GM12878 (cell line): ENCODE measurements around the gene PLPP3. TPM values are rescaled to one million over a fixed set of nuclear protein-coding genes. Genes with fewer than 3 reads are reported as not detected.
A peak's percentile ranks its signal among the peaks of the same experiment; 100 is the strongest.

ENCODE experiments used
- ATAC-seq: fragments of 200-7000 bp; cut with Tn5 transposase; 3 replicates; pipeline ENCODE4 v1.9.1; 2020; ENCODE audit warnings: mild to moderate bottlenecking, moderate library complexity
- Bru-seq: library from RNA; stranded (reverse); fragments of 400-500 nt; gene quantifications from one replicate; lab custom pipeline; 2021; lab: Mats Ljungman, UMichigan
- BruChase-seq, 2 experiments: library from RNA; stranded (reverse); fragments of 400-500 nt; gene quantifications; one replicate each; lab custom pipeline; 2021; lab: Mats Ljungman, UMichigan
- BruUV-seq: library from RNA; stranded (reverse); fragments of 400-500 nt; replicated peaks from 2 replicates; lab custom pipeline; 2021; lab: Mats Ljungman, UMichigan
- CTCF ChIA-PET: fragments of 300-600 bp; sonication (Branson Sonifier 250); formaldehyde crosslinking; extraction: SDS; loops from one replicate; lab custom pipeline; 2021; ENCODE audit warnings: inconsistent platforms; lab: Yijun Ruan, JAX
- POLR2A ChIA-PET: fragments of 350-600 bp; formaldehyde crosslinking; extraction: SDS; loops from one replicate; lab custom pipeline; 2021; ENCODE audit warnings: inconsistent platforms; lab: Charles Lee
- RAD21 ChIA-PET: fragments of 300-600 bp; sonication (Branson Sonifier 250); formaldehyde crosslinking; loops from one replicate; lab custom pipeline; 2023; ENCODE audit warnings: antibody characterized with exemption; ENCODE audit not compliant: unreplicated experiment; lab: Charles Lee
- SMC1A ChIA-PET: fragments of 300-600 bp; sonication (Branson Sonifier 250); formaldehyde crosslinking; loops from one replicate; lab custom pipeline; 2023; ENCODE audit not compliant: unreplicated experiment, uncharacterized antibody; lab: Charles Lee
- DNase-seq: peaks from one replicate; pipeline ENCODE4 v3.0.0-alpha.2; 2011; ENCODE audit warnings: low read depth, low spot score
- FAIRE-seq: peaks from 3 replicates; lab custom pipeline; 2011; peaks lifted over from hg19 to GRCh38; lab: Jason Lieb, UNC
- H2AFZ ChIP-seq: 2 replicates; pipeline ENCODE4 v1.6.0; 2011; ENCODE audit warnings: low read depth, low read length, control low read depth; ENCODE audit not compliant: control insufficient read depth
- H3K27ac ChIP-seq: 2 replicates; pipeline ENCODE4 v1.5.1; 2011; ENCODE audit warnings: control low read depth; ENCODE audit not compliant: control insufficient read depth, insufficient read depth
- H3K27me3 ChIP-seq, 2 experiments: replicated peaks in 1 of 2; 2 replicates each; pipeline versions ENCODE4 v1.6.0 to v1.6.1; 2011; ENCODE audit warnings: low read length in 1 of 2; ENCODE audit not compliant: control insufficient read depth in 2 of 2, insufficient read depth in 2 of 2
- H3K36me3 ChIP-seq, 2 experiments: 2 replicates each; pipeline ENCODE4 v1.5.1; 2011; ENCODE audit warnings: low read length in 1 of 2; ENCODE audit not compliant: control insufficient read depth in 2 of 2, insufficient read depth in 2 of 2
- H3K4me1 ChIP-seq: 2 replicates; pipeline ENCODE4 v1.6.1; 2011; ENCODE audit warnings: mild to moderate bottlenecking, low read length, moderate library complexity, mixed read lengths; ENCODE audit not compliant: control insufficient read depth, insufficient read depth
- H3K4me2 ChIP-seq: 2 replicates; pipeline ENCODE4 v1.6.0; 2011; ENCODE audit warnings: control low read depth; ENCODE audit not compliant: control insufficient read depth, insufficient read depth
- H3K4me3 ChIP-seq: fragments of 200-600 bp; sonication (generic); 2 replicates; pipeline ENCODE4 v1.5.1; 2016
- H3K79me2 ChIP-seq: 2 replicates; pipeline ENCODE4 v1.6.0; 2011; ENCODE audit warnings: low read length; ENCODE audit not compliant: control insufficient read depth, insufficient read depth
- H3K9ac ChIP-seq: 2 replicates; pipeline ENCODE4 v1.8.0; 2011; ENCODE audit warnings: low read length, control low read depth, mixed read lengths; ENCODE audit not compliant: control insufficient read depth, insufficient read depth
- H3K9me3 ChIP-seq: replicated peaks from 3 replicates; pipeline ENCODE4 v1.5.1; 2011; ENCODE audit warnings: mild to moderate bottlenecking, low read length; ENCODE audit not compliant: control insufficient read depth, insufficient read depth
- H4K20me1 ChIP-seq: 2 replicates; pipeline ENCODE4 v1.6.0; 2011; ENCODE audit not compliant: control insufficient read depth, insufficient read depth
- HDAC6 ChIP-seq: fragments of 200-600 bp; sonication (generic); IDR thresholded peaks from one replicate; pipeline ENCODE4 v1.8.0; 2017; ENCODE audit warnings: antibody characterized with exemption; ENCODE audit not compliant: unreplicated experiment
- KAT2A ChIP-seq: conservative IDR thresholded peaks from 2 replicates; pipeline ENCODE4 v1.6.1; 2011; ENCODE audit warnings: low read depth, low read length; ENCODE audit not compliant: control insufficient read depth
- MTA2 ChIP-seq: fragments of 450-650 bp; IDR thresholded peaks from 2 replicates; pipeline ENCODE4 v1.6.1; 2016; ENCODE audit warnings: low read depth, mild to moderate bottlenecking, moderate library complexity
- MTA3 ChIP-seq: IDR thresholded peaks from 2 replicates; pipeline ENCODE4 v1.6.1; 2012; ENCODE audit warnings: low read length, inconsistent platforms, borderline replicate concordance
- MXI1 ChIP-seq: fragments of 150-350 bp; IDR thresholded peaks from 2 replicates; pipeline ENCODE4 v1.6.1; 2011; ENCODE audit warnings: low read depth, mild to moderate bottlenecking, inconsistent platforms, low read length, improper control_type of control experiment
- PAX5 ChIP-seq: IDR thresholded peaks from 2 replicates; pipeline ENCODE4 v1.6.1; 2011; ENCODE audit warnings: low read depth, low read length, borderline replicate concordance
- PML ChIP-seq: IDR thresholded peaks from 2 replicates; pipeline ENCODE4 v1.6.1; 2012; ENCODE audit warnings: low read length, inconsistent platforms
- RCOR1 ChIP-seq: conservative IDR thresholded peaks from 2 replicates; pipeline ENCODE4 v1.6.1; 2012; ENCODE audit warnings: low read depth, low read length, improper control_type of control experiment
- RUNX3 ChIP-seq: IDR thresholded peaks from 2 replicates; pipeline ENCODE4 v1.6.1; 2012; ENCODE audit warnings: low read length, inconsistent platforms
- STAT3 ChIP-seq: IDR thresholded peaks from 2 replicates; pipeline ENCODE4 v1.6.1; 2011; ENCODE audit warnings: low read depth, low read length, improper control_type of control experiment
- YBX1 ChIP-seq: fragments of 450-650 bp; IDR thresholded peaks from 2 replicates; pipeline ENCODE4 v1.6.1; 2016; ENCODE audit warnings: antibody characterized with exemption
- ZBTB11 ChIP-seq: fragments of 450-650 bp; formaldehyde crosslinking; IDR thresholded peaks from 2 replicates; pipeline ENCODE4 v1.5.0; 2022; ENCODE audit warnings: mild to moderate bottlenecking, missing genetic modification characterization
- ZNF24 ChIP-seq: fragments of 450-650 bp; IDR thresholded peaks from 2 replicates; pipeline ENCODE4 v1.6.1; 2017; ENCODE audit warnings: antibody characterized with exemption, mild to moderate bottlenecking
- ZNF384 ChIP-seq: IDR thresholded peaks from 2 replicates; pipeline ENCODE4 v1.6.1; 2012; ENCODE audit warnings: low read depth, mild to moderate bottlenecking, low read length, improper control_type of control experiment, borderline replicate concordance
- ZNF622 ChIP-seq: fragments of 450-650 bp; IDR thresholded peaks from 2 replicates; pipeline ENCODE4 v1.6.1; 2017; ENCODE audit warnings: mild to moderate bottlenecking, inconsistent platforms
- WGBS: methylation state at CpG from one replicate; pipeline ENCODE4 v1.1.6; 2016; ENCODE audit warnings: low lambda C conversion rate; ENCODE audit not compliant: insufficient replicate concordance, insufficient coverage; ENCODE audit errors: missing lambda C conversion rate; 5-methylcytosine and 5-hydroxymethylcytosine counted together
- in situ Hi-C: fragments of 300-500 bp; cut with MboI; formaldehyde crosslinking; loops from 9 replicates; pipeline ENCODE4 v1.14.3; 2018; ENCODE audit warnings: mixed read lengths
- intact Hi-C: fragments of 100-400 bp; cut with micrococcal nuclease; formaldehyde crosslinking; loops from one replicate; pipeline ENCODE4 v1.14.2; 2022; ENCODE audit not compliant: unreplicated experiment
- long read RNA-seq, 2 experiments: library from polyadenylated mRNA; unstranded; transcript quantifications; one replicate each; pipeline ENCODE4 v2.0.0, GENCODE V29; 2019 to 2020
- polyA minus RNA-seq, 3 experiments: library from RNA; depleted of rRNA, polyadenylated mRNA; stranded (reverse); fragments of >200 nt; gene quantifications; 2 replicates each; pipeline ENCODE4 v1.2.3, GENCODE V29; 2011
- polyA plus RNA-seq, 11 experiments: library from polyadenylated mRNA; depleted of rRNA in 4 of 11; unstranded in 6 of 11; stranded (reverse) in 5 of 11; fragments of >200 nt; fragmentation: Nextera tagmentation in 4 of 11; fragmentation: Illumina TruSeq in 1 of 11; extraction: Ambion mirVana in 4 of 11; extraction: Trizol in 1 of 11; gene quantifications; 1 replicate in 1 of 11; 2 replicates in 10 of 11; pipeline versions ENCODE4 v1.2.1 to v1.2.3, GENCODE V29; 2011 to 2016; ENCODE audit warnings: inconsistent platforms in 2 of 11, missing spikeins in 2 of 11, low read depth in 1 of 11
- total RNA-seq, 4 experiments: library from RNA; depleted of rRNA in 3 of 4; stranded (reverse); fragments of >200 nt in 3 of 4; fragmentation: Illumina TruSeq in 1 of 4; extraction: Trizol in 1 of 4; gene quantifications; 2 replicates each; pipeline versions ENCODE4 v1.2.1 to v1.2.3, GENCODE V29; 2013 to 2021

Gene PLPP3
- 6.0 and 6.5 TPM in 2 replicates for total RNA-seq (2013; cell fraction: nucleolus; rRNA removed)
- total RNA-seq (2014; rRNA removed) (11.0 and 13.2 TPM in 2 replicates), total RNA-seq (2014; rRNA removed; fragmentation: Illumina TruSeq; extraction: Trizol) (9.1 and 9.7 TPM in 2 replicates), total RNA-seq (2021) (9.9 and 12.1 TPM in 2 replicates), polyA plus RNA-seq (2011; rRNA removed) (25.0 and 26.8 TPM in 2 replicates), polyA plus RNA-seq (2014; fragmentation: Illumina TruSeq; extraction: Trizol) (11.5 and 12.1 TPM in 2 replicates), polyA plus RNA-seq (2014; fragmentation: Nextera tagmentation; extraction: Ambion mirVana) (1 to 10 TPM; 7.4 to 8.0 TPM), polyA plus RNA-seq (2014; rRNA removed) (11.0 and 12.9 TPM in 2 replicates), polyA plus RNA-seq (2016; fragmentation: Nextera tagmentation; extraction: Ambion mirVana) (1 to 10 TPM; 6.4 to 8.2 TPM), polyA minus RNA-seq (2011; rRNA and poly(A)+ RNA removed) (30.0 and 37.0 TPM in 2 replicates), Bru-seq, nascent RNA (percentile 60 among the genes with signal in this experiment), BruChase-seq, experiment 1, labeled RNA remaining after a 6-hour chase (percentile 51 among the genes with signal in this experiment), BruChase-seq, experiment 2, labeled RNA remaining after a 2-hour chase (percentile 53 among the genes with signal in this experiment)
- 0.16 TPM for polyA plus RNA-seq (2011; ENCODE audit: low read depth)
- 23.2 and 27.3 TPM in 2 replicates for polyA plus RNA-seq (2011; cell fraction: cytosol; rRNA removed)
- 16.6 and 18.4 TPM in 2 replicates for polyA plus RNA-seq (2011; cell fraction: nucleus; rRNA removed)
- 0.20 and 0.21 TPM in 2 replicates for polyA plus RNA-seq (2012)
- 8.2 and 12.4 TPM in 2 replicates for polyA minus RNA-seq (2011; cell fraction: cytosol; rRNA and poly(A)+ RNA removed)
- polyA minus RNA-seq (2011; cell fraction: nucleus; rRNA and poly(A)+ RNA removed), result 21.8 and 40.8 TPM in 2 replicates
- long read RNA-seq, experiment 1, transcript PLPP3-201 (6 exons, 3,292 nt), result major isoform, 9 of 15 reads
- long read RNA-seq, experiment 1, partial matches to known transcripts, result 0 of 15 reads
- long read RNA-seq, experiment 1, other reads (novel, unspliced or antisense), result 4 of 15 reads
- long read RNA-seq, experiment 2, transcript PLPP3-201 (6 exons, 3,292 nt), result major isoform, 22 of 40 reads
- long read RNA-seq, experiment 2, partial matches to known transcripts, result 5 of 40 reads
- long read RNA-seq, experiment 2, other reads (novel, unspliced or antisense), result 11 of 40 reads

GRCh38 chr1:56578963-56579875 lies at the start of gene PLPP3:
Gene PLPP3 (minus strand): TSS chr1:56579563. CDS start chr1:56579016, 547 bp downstream.
- SMC1A ChIA-PET, result interaction anchor here (0.7 to 19.1 kb wide), 19 partner anchors 16 to 1100 kb away, joined by 3 to 439 read pairs (median 10); no protein-coding TSS in a partner anchor
- in situ Hi-C loops (loop anchor here (5.0 kb wide), 1 partner anchor 247 kb away; no protein-coding TSS in a partner anchor), intact Hi-C loops (loop anchor here (1.0 to 5.0 kb wide), 5 partner anchors 54 to 532 kb away; no protein-coding TSS in a partner anchor)
- H2AFZ ChIP-seq, result peak within 1 kb of the TSS; percentile 54
- H3K27ac ChIP-seq, result no peak within 1 kb of the TSS
- POLR2A ChIA-PET, result interaction anchor here (0.7 to 11.8 kb wide), 11 partner anchors 8 to 339 kb away, joined by 3 to 195 read pairs (median 4); no protein-coding TSS in a partner anchor
- no TSS peak for BruUV-seq
- H3K9me3 ChIP-seq, result no peaks in the 10 kb centered on the region
- no peaks in the 10 kb centered on the region for H3K36me3 ChIP-seq
- peak; percentile 59 for ATAC-seq
- DNase-seq, result no peak
- WGBS, result 1% methylated on average over 54 of the region's 62 CpGs
- no peaks in the 10 kb centered on the region for H3K79me2 ChIP-seq
- no peaks in the 10 kb centered on the region for H4K20me1 ChIP-seq
- CTCF ChIA-PET, result interaction anchor here (0.6 to 15.6 kb wide), 21 partner anchors 17 to 1295 kb away, joined by 3 to 257 read pairs (median 4); no protein-coding TSS in a partner anchor
- no peak for FAIRE-seq
- RAD21 ChIA-PET, result interaction anchor here (0.9 to 14.0 kb wide), 19 partner anchors 8 to 719 kb away, joined by 3 to 381 read pairs (median 7); no protein-coding TSS in a partner anchor
- H3K4me3 ChIP-seq, result peak within 1 kb of the TSS; percentile 72
- H3K4me2 ChIP-seq, result peak within 1 kb of the TSS; percentile 92
- H3K27me3 ChIP-seq, result peaks cover 0 to 11% of the 10 kb centered on the region in 2 experiments; a peak in 2 of 4 replicates
- H3K4me1 ChIP-seq, result no peaks in the 10 kb centered on the region
- H3K9ac ChIP-seq, result no peak within 1 kb of the TSS; the same call in 1 of the 2 replicates
- TF ChIP-seq YBX1 (no peak), MTA2 (peak; percentile 52), HDAC6 (peak; percentile 82), ZNF24 (no peak), KAT2A (no peak), PAX5 (no peak), MTA3 (no peak), ZBTB11 (CRISPR knock-in tag) (no peak), ZNF384 (peak; percentile 94), PML (no peak), STAT3 (no peak), MXI1 (peak; percentile 57), RCOR1 (no peak), ZNF622 (no peak), RUNX3 (no peak)
